Measurements from ENCODE around the gene SMAD5.
A peak's percentile ranks its signal among the peaks of the same experiment; 100 is the strongest.

Gene SMAD5

GRCh38 chr5:136132557-136133221, at the start of gene SMAD5:
Gene SMAD5, plus strand, starts transcription at chr5:136132845. Its CDS starts 20,916 bp downstream, at chr5:136153761.
- peak; percentile 89 to 90 for DNase-seq

- peak in 1 of 2 experiments; percentile 4 for DNase-seq
Observed at GRCh38 chr5:136084698-136085097, 47.9 kb upstream of the SMAD5 start.

- DNase-seq = no peak
Observed at GRCh38 chr5:136086783-136087566, 45.7 kb upstream of the SMAD5 start.

GRCh38 chr5:136087961-136088871, 44.4 kb upstream of the SMAD5 start:
- no peak for DNase-seq

- DNase-seq = no peak
Observed at GRCh38 chr5:136089791-136090190, 42.9 kb upstream of the SMAD5 start.

GRCh38 chr5:136090319-136090718, 42.3 kb upstream of the SMAD5 start:
- no peak for DNase-seq

GRCh38 chr5:136094189-136094912, 38.3 kb upstream of the SMAD5 start:
- no peak for DNase-seq

- DNase-seq = no peak
Observed at GRCh38 chr5:136094913-136095641, 37.6 kb upstream of the SMAD5 start.

GRCh38 chr5:136098176-136098575, 34.5 kb upstream of the SMAD5 start:
- DNase-seq = no peak

GRCh38 chr5:136099870-136100269, 32.8 kb upstream of the SMAD5 start:
- DNase-seq = no peak

GRCh38 chr5:136101884-136102283, 30.8 kb upstream of the SMAD5 start:
- no peak for DNase-seq

- no peak for DNase-seq
Observed at GRCh38 chr5:136103118-136103517, 29.5 kb upstream of the SMAD5 start.

- DNase-seq = no peak
Observed at GRCh38 chr5:136104306-136104965, 28.2 kb upstream of the SMAD5 start.

GRCh38 chr5:136106351-136107031, 26.2 kb upstream of the SMAD5 start:
- no peak for DNase-seq

GRCh38 chr5:136108180-136108611, 24.4 kb upstream of the SMAD5 start:
- no peak for DNase-seq

GRCh38 chr5:136108766-136109165, 23.9 kb upstream of the SMAD5 start:
- DNase-seq = no peak

GRCh38 chr5:136109453-136110135, 23.1 kb upstream of the SMAD5 start:
- DNase-seq = no peak

- DNase-seq = no peak
Observed at GRCh38 chr5:136113606-136114005, 19.0 kb upstream of the SMAD5 start.

GRCh38 chr5:136114414-136115125, 18.1 kb upstream of the SMAD5 start:
- no peak for DNase-seq
